Esophagus muscularis mucosa (tissue), 4 donors: ENCODE results near the gene GPR55. TPM values are rescaled to one million over a fixed set of nuclear protein-coding genes. Genes with fewer than 3 reads are reported as not detected.

Experiments
- DNase-seq: peaks from one replicate; pipeline ENCODE4 v3.0.0-alpha.2; 2017; ENCODE audit errors: extremely low spot score
- H3K27ac ChIP-seq, 4 donors: fragments of 200-600 bp; sonication (generic); replicated peaks in 1 of 4; 1 replicate in 3 of 4; 2 replicates in 1 of 4; pipeline ENCODE4 v1.5.1; 2016 to 2019; ENCODE audit warnings: mild to moderate bottlenecking in 1 of 4
- H3K27me3 ChIP-seq, 4 donors: fragments of 200-600 bp; sonication (generic); one replicate each; pipeline versions ENCODE4 v1.5.1 to v1.6.0; 2016 to 2019
- H3K36me3 ChIP-seq, 4 donors: fragments of 200-600 bp; sonication (generic); one replicate each; pipeline ENCODE4 v1.5.1; 2016 to 2019
- H3K4me1 ChIP-seq, 4 donors: fragments of 200-600 bp; sonication (generic); one replicate each; pipeline ENCODE4 v1.5.1; 2016 to 2019
- H3K4me3 ChIP-seq, 4 donors: fragments of 200-600 bp; sonication (generic); 1 replicate in 2 of 4; 2 replicates in 2 of 4; pipeline ENCODE4 v1.5.1; 2016 to 2019; ENCODE audit warnings: mild to moderate bottlenecking in 4 of 4, moderate library complexity in 1 of 4
- H3K9me3 ChIP-seq, 4 donors: fragments of 200-600 bp; sonication (generic); 1 replicate in 3 of 4; 2 replicates in 1 of 4; pipeline ENCODE4 v1.5.1; 2016 to 2019
- EP300 ChIP-seq: sonication (generic); formaldehyde crosslinking; IDR thresholded peaks from one replicate; pipeline ENCODE4 v1.6.1; 2017; ENCODE audit warnings: antibody characterized with exemption
- POLR2A ChIP-seq: fragments of 450-650 bp; IDR thresholded peaks from one replicate; pipeline ENCODE4 v1.6.1; 2017; ENCODE audit warnings: antibody characterized with exemption, moderate library complexity, mild to moderate bottlenecking, low read depth
- POLR2AphosphoS5 ChIP-seq, 2 donors: sonication (generic); formaldehyde crosslinking; IDR thresholded peaks; one replicate each; pipeline ENCODE4 v1.6.1; 2017; ENCODE audit warnings: antibody characterized with exemption in 2 of 2
- WGBS: methylation state at CpG from one replicate; pipeline ENCODE4 v1.1.5; 2018; 5-methylcytosine and 5-hydroxymethylcytosine counted together
- intact Hi-C: fragments of 100-400 bp; cut with DNase I; formaldehyde crosslinking; loops from one replicate; pipeline ENCODE4 v1.15.1; 2023
- total RNA-seq, 4 donors: library from RNA; depleted of rRNA; stranded (reverse); fragments of >200 nt; gene quantifications; one replicate each; pipeline versions ENCODE4 v1.1.0 to v1.2.1, GENCODE V29; 2016
- TF ChIP-seq, protein P1 (sequence below), 3 experiments: fragments of 200-600 bp in 2 of 3; fragments of 450-650 bp in 1 of 3; sonication (generic) in 2 of 3; IDR thresholded peaks; one replicate each; pipeline ENCODE4 v1.5.1; 2017 to 2019; ENCODE audit warnings: antibody characterized with exemption in 3 of 3, mild to moderate bottlenecking in 2 of 3, moderate library complexity in 1 of 3

The GPR55 gene
- total RNA-seq, 4 donors from 2014 or later: 0.29 to 0.42 TPM; not detected in 2

DNA sequence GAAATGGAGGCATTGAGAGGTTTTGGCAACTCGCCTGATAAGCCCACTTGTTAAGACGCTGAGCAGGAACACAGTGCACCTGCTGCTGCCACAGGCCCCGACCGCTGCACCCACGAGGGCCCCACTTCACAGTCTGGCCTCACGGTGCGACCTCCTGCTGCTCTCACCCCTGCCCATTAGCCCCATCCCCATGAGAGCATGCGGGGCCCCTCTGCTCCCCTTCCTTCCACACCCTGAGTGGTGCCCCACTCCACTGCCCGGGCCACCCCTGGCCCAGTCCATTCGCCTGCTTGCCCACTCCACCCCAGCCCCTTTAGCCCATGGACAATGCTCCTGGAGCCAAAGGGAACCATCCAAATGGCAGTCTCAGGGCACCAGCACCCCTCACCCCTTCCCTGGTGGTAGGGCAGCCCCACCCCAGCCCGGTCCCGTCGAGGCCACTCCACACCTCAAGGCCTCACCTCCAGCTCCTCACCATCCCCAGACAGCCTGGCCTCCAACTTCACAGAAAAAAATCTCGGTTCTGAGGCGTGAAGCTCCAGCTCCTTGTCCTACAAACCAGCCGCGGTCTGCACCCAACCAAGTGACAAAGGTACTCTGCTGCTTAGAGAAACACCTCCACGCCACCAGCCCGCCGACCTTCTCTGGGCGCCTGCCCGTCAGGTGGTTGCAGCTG is 6.7 kb upstream of the GPR55 start:
- no peak for DNase-seq
- TF ChIP-seq POLR2A (no peak), POLR2AphosphoS5 (IDR thresholded peaks at IDR 0.05) (no peak), EP300 (no peak)
- TF ChIP-seq, protein P1, sequence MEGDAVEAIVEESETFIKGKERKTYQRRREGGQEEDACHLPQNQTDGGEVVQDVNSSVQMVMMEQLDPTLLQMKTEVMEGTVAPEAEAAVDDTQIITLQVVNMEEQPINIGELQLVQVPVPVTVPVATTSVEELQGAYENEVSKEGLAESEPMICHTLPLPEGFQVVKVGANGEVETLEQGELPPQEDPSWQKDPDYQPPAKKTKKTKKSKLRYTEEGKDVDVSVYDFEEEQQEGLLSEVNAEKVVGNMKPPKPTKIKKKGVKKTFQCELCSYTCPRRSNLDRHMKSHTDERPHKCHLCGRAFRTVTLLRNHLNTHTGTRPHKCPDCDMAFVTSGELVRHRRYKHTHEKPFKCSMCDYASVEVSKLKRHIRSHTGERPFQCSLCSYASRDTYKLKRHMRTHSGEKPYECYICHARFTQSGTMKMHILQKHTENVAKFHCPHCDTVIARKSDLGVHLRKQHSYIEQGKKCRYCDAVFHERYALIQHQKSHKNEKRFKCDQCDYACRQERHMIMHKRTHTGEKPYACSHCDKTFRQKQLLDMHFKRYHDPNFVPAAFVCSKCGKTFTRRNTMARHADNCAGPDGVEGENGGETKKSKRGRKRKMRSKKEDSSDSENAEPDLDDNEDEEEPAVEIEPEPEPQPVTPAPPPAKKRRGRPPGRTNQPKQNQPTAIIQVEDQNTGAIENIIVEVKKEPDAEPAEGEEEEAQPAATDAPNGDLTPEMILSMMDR (IDR thresholded peaks at IDR 0.05): no peak
- intact Hi-C loops: no loop called here
- Histone ChIP-seq H3K36me3 (no peaks in the 10 kb centered on the region), H3K27ac (no peak overlapping the region), H3K9me3 (peaks cover 0 to 5% (median 4%) of the 10 kb centered on the region in 4 donors), H3K4me3 (no peak overlapping the region), H3K4me1 (peaks cover 11 to 14% (median 12%) of the 10 kb centered on the region in 4 donors), H3K27me3 (peaks cover 0 to 24% (median 0%) of the 10 kb centered on the region in 4 donors)
- WGBS: 88% methylated on average over 16 of the region's 22 CpGs

DNA sequence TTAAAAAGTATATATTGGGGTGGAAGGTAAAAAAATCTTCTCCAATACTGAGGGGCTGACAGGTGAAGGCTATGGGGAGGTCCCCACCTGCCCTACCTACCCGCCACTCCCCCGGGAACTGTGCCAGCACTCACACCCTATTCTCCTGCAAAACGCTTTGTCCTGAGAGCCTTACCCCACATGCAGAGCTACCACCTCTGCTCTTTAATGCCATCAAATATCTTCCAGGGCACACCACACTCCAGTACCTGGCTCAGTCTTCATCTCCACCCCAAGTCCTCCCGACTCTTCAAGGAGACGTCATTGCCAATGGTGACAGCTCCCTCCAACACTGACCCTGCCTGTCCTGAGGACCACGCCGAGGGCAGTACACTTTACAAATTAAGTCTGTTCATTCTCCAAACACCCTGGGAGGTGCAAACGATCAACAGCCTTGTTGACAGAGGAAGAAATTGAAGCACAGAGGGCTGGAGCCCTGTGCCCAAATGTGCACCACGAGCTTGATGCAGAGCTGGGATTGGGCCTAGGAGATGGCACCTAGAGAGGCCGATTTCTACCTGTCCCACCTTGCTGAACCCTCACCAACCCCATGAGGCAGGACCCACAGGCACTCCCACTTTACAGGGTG is 6.0 kb upstream of the GPR55 start:
- TF ChIP-seq POLR2AphosphoS5 (IDR thresholded peaks at IDR 0.05) (no peak), POLR2A (no peak), EP300 (no peak)
- TF ChIP-seq, protein P1 (IDR thresholded peaks at IDR 0.05): no peak
- WGBS: 88% methylated on average over 8 of the region's 10 CpGs
- Histone ChIP-seq H3K27ac (no peak overlapping the region), H3K4me3 (no peak overlapping the region), H3K4me1 (peaks cover 11 to 14% (median 12%) of the 10 kb centered on the region in 4 donors), H3K9me3 (peaks cover 0 to under 1% (median 0%) of the 10 kb centered on the region in 4 donors), H3K27me3 (peaks cover 0 to 24% (median 0%) of the 10 kb centered on the region in 4 donors), H3K36me3 (no peaks in the 10 kb centered on the region)
- no peak for DNase-seq
- intact Hi-C loops: no loop called here

DNA sequence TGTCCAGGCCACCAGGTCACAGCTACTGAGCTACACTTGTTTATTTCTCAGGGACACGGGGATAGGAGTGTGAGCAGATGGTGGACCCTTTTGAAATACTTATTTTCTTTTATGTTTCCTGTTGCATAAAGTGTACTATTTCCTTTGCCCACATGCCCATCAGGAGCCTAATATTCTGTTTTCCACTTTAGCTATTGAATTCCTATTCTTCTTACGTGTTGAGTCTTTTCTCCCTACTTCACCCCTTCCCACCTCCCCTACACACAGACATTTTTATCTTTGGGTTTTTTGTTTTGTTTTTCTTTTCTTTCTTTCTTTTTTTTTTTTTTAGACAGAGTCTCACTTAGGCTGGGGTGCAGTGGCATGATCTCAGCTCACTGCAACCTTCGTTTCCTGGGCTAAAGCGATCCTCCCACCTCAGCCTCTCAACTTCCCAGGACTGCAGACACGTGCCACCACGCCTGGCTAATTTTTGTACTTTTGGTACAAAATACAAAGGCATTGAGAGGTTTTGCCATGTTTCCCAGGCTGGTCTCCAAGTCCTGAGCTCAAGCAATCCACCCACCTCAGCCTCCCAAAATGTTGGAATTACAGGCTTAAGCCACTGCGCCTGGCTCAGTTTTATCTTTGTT is 5.2 kb upstream of the GPR55 start:
- TF ChIP-seq POLR2A: no peak
- TF ChIP-seq EP300: no peak
- no peak for TF ChIP-seq POLR2AphosphoS5 (IDR thresholded peaks at IDR 0.05)
- TF ChIP-seq, protein P1 (IDR thresholded peaks at IDR 0.05): no peak
- 80% methylated on average over 7 of the region's 7 CpGs for WGBS
- DNase-seq: no peak

DNA sequence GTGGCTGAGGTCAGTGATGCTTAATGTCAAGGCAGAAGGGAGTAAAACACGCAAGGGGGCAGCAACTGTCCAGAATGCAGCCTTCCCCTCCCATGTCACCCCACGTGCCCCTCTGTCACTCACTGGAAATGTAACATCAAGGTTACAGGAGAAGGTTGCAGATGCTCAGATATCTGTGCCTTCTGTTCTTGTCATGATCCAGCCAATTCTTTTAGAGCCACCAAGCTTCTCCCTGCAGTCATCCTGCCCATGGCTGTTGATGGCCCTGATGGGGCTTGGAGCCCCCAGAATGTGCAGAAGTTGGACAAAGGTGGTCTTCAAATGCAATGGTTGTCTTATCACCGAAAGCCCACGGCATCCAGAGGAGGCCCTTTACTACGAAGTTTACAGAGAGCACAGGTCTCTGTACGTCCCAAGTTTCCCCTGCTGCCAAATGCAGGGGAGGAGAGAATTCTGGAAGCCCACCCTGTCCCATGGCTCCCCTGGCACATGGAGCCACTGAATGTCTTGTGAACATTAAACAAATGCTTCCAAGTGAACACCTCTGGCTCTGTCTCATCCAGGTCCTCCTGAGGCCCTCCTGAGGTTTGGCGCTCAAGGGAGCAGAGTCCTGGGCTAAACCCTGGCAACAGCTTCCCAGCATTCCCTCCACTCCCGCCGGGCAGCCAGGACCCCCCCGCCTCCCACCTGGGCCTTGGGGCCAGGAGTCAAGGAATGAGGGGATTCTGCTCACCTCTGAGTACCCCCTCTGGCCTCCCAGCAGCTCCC is 4.5 kb upstream of the GPR55 start:
- H3K4me3 ChIP-seq: no peak overlapping the region
- H3K4me1 ChIP-seq: peaks cover 11 to 14% (median 12%) of the 10 kb centered on the region in 4 donors
- H3K36me3 ChIP-seq: no peaks in the 10 kb centered on the region
- WGBS: 85% methylated on average over 8 of the region's 10 CpGs
- H3K9me3 ChIP-seq: no peaks in the 10 kb centered on the region
- intact Hi-C loops: no loop called here
- no peak for DNase-seq
- TF ChIP-seq POLR2AphosphoS5 (IDR thresholded peaks at IDR 0.05) (no peak), POLR2A (no peak), EP300 (no peak)
- TF ChIP-seq, protein P1 (IDR thresholded peaks at IDR 0.05): no peak
- H3K27ac ChIP-seq: no peak overlapping the region
- peaks cover 0 to 15% (median 0%) of the 10 kb centered on the region in 4 donors for H3K27me3 ChIP-seq

More for the DNA sequence above, 5.2 kb upstream of the GPR55 start:
- intact Hi-C loops: no loop called here
- H3K27me3 ChIP-seq: peaks cover 0 to 22% (median 0%) of the 10 kb centered on the region in 4 donors
- H3K4me3 ChIP-seq: no peak overlapping the region
- no peaks in the 10 kb centered on the region for H3K36me3 ChIP-seq
- no peak overlapping the region for H3K27ac ChIP-seq
- H3K9me3 ChIP-seq: no peaks in the 10 kb centered on the region
- H3K4me1 ChIP-seq: peaks cover 11 to 14% (median 12%) of the 10 kb centered on the region in 4 donors
